KOPT-K1 (cell line): Measurements from ENCODE around the gene GRIK3.

Source experiments
- H3K27ac ChIP-seq: fragments of 200-600 bp; sonication (generic); 2 replicates; pipeline ENCODE4 v1.5.1; 2016; ENCODE audit warnings: antibody characterized with exemption, mild to moderate bottlenecking, low read depth, low read length; ENCODE audit not compliant: poor library complexity, severe bottlenecking
- H3K36me3 ChIP-seq: fragments of 200-600 bp; sonication (generic); 2 replicates; pipeline ENCODE4 v1.5.1; 2017; ENCODE audit warnings: antibody characterized with exemption, mild to moderate bottlenecking, low read length, moderate library complexity; ENCODE audit not compliant: insufficient read depth
- H3K9me3 ChIP-seq: fragments of 200-600 bp; sonication (generic); 2 replicates; pipeline ENCODE4 v1.5.1; 2017; ENCODE audit warnings: antibody characterized with exemption, low read length, mild to moderate bottlenecking; ENCODE audit not compliant: insufficient read depth, poor library complexity, severe bottlenecking

The GRIK3 gene

GRCh38 chr1:36963006-36963405 is 71.3 kb downstream of the GRIK3 start:
- Histone ChIP-seq H3K36me3 (no peaks in the 10 kb centered on the region), H3K27ac (no peak overlapping the region), H3K9me3 (no peaks in the 10 kb centered on the region)

- Histone ChIP-seq H3K36me3 (no peaks in the 10 kb centered on the region), H3K27ac (no peak overlapping the region), H3K9me3 (no peaks in the 10 kb centered on the region)
These were observed 73.2 kb downstream of the GRIK3 start for GRCh38 chr1:36961062-36961615.

GRCh38 chr1:36956570-36956969 is 77.7 kb downstream of the GRIK3 start:
- no peaks in the 10 kb centered on the region for H3K9me3 ChIP-seq
- no peak overlapping the region for H3K27ac ChIP-seq
- no peaks in the 10 kb centered on the region for H3K36me3 ChIP-seq

- Histone ChIP-seq H3K36me3 (no peaks in the 10 kb centered on the region), H3K27ac (no peak overlapping the region), H3K9me3 (no peaks in the 10 kb centered on the region)
These were observed 79.3 kb downstream of the GRIK3 start for GRCh38 chr1:36955016-36955415.

DNA sequence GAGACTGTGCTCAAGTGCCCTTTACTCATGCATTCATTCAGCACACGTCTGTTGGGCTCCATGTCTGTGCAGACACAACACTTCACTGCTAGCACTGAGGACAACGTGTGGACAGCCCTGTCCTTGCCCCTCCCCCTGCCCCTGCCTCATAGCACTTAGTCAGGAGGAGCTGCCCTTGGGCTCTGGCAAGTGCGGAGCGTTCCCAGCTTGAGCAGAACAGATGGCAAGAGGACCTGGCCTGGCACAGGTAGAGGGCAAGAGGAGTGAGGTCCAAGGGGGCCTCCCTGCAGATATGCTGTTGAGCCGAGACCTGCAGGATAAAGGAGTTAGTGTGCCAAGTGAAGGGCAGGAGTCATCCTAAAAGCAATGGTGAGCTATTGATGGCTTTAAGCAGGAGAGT is 81.3 kb downstream of the GRIK3 start:
- Histone ChIP-seq H3K9me3 (no peaks in the 10 kb centered on the region), H3K27ac (no peak overlapping the region), H3K36me3 (no peaks in the 10 kb centered on the region)

- Histone ChIP-seq H3K27ac (peak overlapping the region; percentile 37), H3K9me3 (no peaks in the 10 kb centered on the region), H3K36me3 (no peaks in the 10 kb centered on the region)
These were observed 82.6 kb downstream of the GRIK3 start for GRCh38 chr1:36951761-36952160.

- H3K36me3 ChIP-seq = no peaks in the 10 kb centered on the region
- no peaks in the 10 kb centered on the region for H3K9me3 ChIP-seq
- peak overlapping the region; percentile 37 for H3K27ac ChIP-seq
These were observed 83.0 kb downstream of the GRIK3 start for GRCh38 chr1:36951292-36951750.

DNA sequence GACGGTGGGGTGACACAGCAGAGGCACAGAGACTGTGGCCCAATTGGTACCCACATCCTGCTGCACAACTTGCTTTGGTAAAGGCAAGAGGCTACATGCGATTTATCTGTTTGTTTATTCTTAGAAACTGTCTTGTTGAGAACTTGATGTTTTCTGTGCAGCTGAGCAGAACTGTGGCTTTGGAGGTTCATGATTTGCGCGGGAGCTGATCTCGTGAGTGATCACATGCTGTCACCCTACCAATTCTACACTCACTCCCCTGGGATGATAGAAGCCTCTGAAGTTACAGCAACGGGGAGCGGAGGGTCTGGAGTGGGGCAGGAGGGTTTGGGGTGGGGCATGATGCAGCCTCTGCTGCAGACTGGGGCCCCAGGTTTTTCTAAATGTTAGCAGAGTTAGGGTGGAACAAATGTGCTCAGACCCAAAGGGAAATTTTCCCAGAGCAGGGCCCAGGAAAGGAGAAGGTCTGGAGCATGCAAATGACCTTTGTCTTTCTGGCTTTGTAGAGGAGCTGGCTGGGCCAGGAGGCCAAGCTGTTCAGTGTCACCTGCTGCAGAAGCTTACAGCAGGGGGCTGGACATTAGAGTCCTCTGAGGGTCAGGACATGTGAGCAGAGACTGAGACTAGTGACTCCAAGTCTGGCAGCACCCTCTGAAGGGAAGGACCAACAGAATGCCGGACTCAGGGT is 83.6 kb downstream of the GRIK3 start:
- Histone ChIP-seq H3K36me3 (no peaks in the 10 kb centered on the region), H3K27ac (peak overlapping the region; percentile 37), H3K9me3 (no peaks in the 10 kb centered on the region)

- H3K27ac ChIP-seq = no peak overlapping the region
- H3K9me3 ChIP-seq = no peaks in the 10 kb centered on the region
- H3K36me3 ChIP-seq = no peaks in the 10 kb centered on the region
These were observed 85.7 kb downstream of the GRIK3 start for GRCh38 chr1:36948606-36949005.

- Histone ChIP-seq H3K36me3 (no peaks in the 10 kb centered on the region), H3K9me3 (no peaks in the 10 kb centered on the region), H3K27ac (no peak overlapping the region)
These were observed 86.2 kb downstream of the GRIK3 start for GRCh38 chr1:36948147-36948546.

DNA sequence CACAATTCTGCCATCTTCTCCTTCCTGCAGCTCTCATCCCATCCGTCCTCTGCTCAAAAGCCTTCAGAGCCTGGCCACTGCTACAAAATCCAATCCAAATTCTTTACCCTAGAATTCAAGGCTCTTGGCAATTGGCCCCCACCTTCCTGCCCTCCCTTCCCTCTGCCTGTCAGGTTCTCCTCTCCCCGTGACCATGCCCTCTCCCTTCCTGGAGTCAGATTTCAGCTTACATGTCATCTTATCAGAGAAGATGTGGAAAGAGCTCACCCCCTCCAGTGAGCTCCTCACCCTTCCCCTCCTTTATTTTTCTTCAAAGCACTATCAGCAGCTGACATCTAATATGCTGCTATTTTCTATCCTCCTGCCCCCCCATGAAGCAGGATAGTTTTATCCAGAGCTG is 86.9 kb downstream of the GRIK3 start:
- Histone ChIP-seq H3K27ac (no peak overlapping the region), H3K36me3 (no peaks in the 10 kb centered on the region), H3K9me3 (no peaks in the 10 kb centered on the region)

DNA sequence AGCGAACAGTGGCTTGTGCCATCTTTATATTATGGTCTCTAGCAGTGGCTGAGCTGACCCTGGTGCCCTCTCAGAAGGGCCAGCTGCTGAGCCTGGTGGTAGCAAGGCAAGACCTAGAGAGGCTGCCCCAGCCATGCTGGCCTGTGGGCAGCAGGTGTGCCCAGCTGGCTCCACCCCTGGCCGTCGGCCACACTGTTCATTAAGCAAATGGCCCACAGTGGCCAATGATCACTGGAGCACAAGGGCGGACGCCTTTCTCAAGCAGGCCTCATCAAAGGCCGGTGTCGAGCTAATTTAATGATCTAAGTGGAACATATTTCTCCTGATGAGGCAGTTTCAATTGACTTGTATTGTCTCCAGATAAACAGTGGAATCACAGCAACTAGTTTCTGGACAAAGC is 89.4 kb downstream of the GRIK3 start:
- Histone ChIP-seq H3K36me3 (no peaks in the 10 kb centered on the region), H3K9me3 (no peaks in the 10 kb centered on the region), H3K27ac (no peak overlapping the region)

DNA sequence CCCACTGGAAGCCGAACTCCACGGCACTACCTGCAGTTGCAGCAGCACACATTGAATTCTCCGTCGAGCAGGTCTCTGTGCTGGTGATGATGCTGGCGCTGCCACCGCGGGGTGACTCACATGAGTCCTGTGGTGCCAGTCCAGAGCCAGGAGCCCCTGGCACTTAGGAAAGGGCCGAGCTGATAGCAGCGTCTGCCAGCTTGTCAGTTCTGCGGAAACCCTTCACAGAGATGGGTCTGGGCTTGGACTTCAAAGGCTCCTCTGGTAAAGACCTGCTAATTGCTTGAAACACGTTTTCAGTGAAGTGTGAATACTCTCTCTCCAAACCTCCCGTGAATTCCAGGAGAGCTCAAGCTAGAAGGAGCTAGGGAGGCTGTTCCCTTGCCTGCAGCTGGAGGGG is 92.2 kb downstream of the GRIK3 start:
- Histone ChIP-seq H3K27ac (no peak overlapping the region), H3K9me3 (no peaks in the 10 kb centered on the region), H3K36me3 (no peaks in the 10 kb centered on the region)

- Histone ChIP-seq H3K27ac (no peak overlapping the region), H3K9me3 (no peaks in the 10 kb centered on the region), H3K36me3 (no peaks in the 10 kb centered on the region)
These were observed 92.9 kb downstream of the GRIK3 start for GRCh38 chr1:36941316-36941978.

GRCh38 chr1:36938819-36939218 is 95.5 kb downstream of the GRIK3 start:
- no peaks in the 10 kb centered on the region for H3K9me3 ChIP-seq
- no peak overlapping the region for H3K27ac ChIP-seq
- H3K36me3 ChIP-seq = no peaks in the 10 kb centered on the region

DNA sequence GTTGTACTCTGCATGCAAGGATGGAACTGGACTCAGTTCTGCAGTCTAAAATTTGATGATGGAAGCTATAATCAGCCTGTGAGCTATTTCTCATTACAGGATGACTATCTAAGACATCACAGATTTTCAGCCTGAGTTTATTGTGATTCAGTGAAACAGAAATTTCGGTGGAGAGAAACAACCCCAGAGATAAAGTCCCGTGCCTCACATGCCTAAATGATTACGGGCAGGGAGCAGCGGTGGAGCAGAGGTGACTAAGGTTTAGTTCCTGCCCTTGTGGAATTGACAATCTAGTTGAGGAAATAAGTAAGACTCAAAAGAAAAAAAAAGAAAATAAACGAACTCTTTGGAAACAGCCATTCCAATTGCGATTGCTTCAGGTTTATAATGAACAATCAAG is 96.9 kb downstream of the GRIK3 start:
- H3K36me3 ChIP-seq = no peaks in the 10 kb centered on the region
- H3K27ac ChIP-seq = no peak overlapping the region
- H3K9me3 ChIP-seq = no peaks in the 10 kb centered on the region
